ENCODE results near the gene MACROD2. TPM values are rescaled to one million over a fixed set of nuclear protein-coding genes. Genes with fewer than 3 reads are reported as not detected.

Gene MACROD2
- total RNA-seq, 1 experiment from 2014 or later = 1.6 TPM

GRCh38 chr20:15622368-15622767, 1627.1 kb downstream of the MACROD2 start:
- no peak overlapping the region for H3K4ac ChIP-seq (ENCODE audit: low read depth, low read length)
- no peak overlapping the region for H3K14ac ChIP-seq (ENCODE audit: insufficient read depth, low read length)
- H3K18ac ChIP-seq (ENCODE audit: insufficient read length, low read depth, low read length) = no peak overlapping the region
- H3K23me2 ChIP-seq (ENCODE audit: insufficient read length, low read depth, low read length, poor library complexity, severe bottlenecking) = no peaks in the 10 kb centered on the region
- no peaks in the 10 kb centered on the region for H3K79me2 ChIP-seq (ENCODE audit: insufficient read depth, low read length)
- H2BK5ac ChIP-seq (ENCODE audit: insufficient read length, low read length) = no peak overlapping the region
- H3K36me3 Mint-ChIP-seq (ENCODE audit: insufficient read depth in 1 of 3, low read depth in 3 of 3) = peaks cover 0 to 2% (median 0%) of the 10 kb centered on the region in 3 experiments; a peak in 2 of 7 replicates
- H2BK15ac ChIP-seq (ENCODE audit: low read depth, low read length) = no peak overlapping the region
- peaks cover 21 to 27% of the 10 kb centered on the region in 2 experiments for H3K4me1 Mint-ChIP-seq
- H2AK5ac ChIP-seq (ENCODE audit: insufficient read length, low read length) = no peak overlapping the region
- H2AFZ ChIP-seq (ENCODE audit: low read length) = no peak overlapping the region
- no peak overlapping the region for H3K4me2 ChIP-seq (ENCODE audit: insufficient read depth, insufficient read length, low read length)
- H3K23ac ChIP-seq (ENCODE audit: insufficient read length, low read depth, low read length) = no peak overlapping the region
- H2BK120ac ChIP-seq (ENCODE audit: low read depth, low read length, poor library complexity, severe bottlenecking) = no peak overlapping the region
- WGBS (ENCODE audit: extremely low coverage, insufficient read length, low lambda C conversion rate) = no CpG with 5 or more reads among the region's 6 CpGs
- H3K27me3 Mint-ChIP-seq (ENCODE audit: low read depth) = no peaks in the 10 kb centered on the region
- H4K91ac ChIP-seq (ENCODE audit: insufficient read length, low read depth, low read length) = no peak overlapping the region
- H4K8ac ChIP-seq (replicated peaks; ENCODE audit: insufficient read length, low read depth, low read length) = no peak overlapping the region
- no peaks in the 10 kb centered on the region for H3K27me3 ChIP-seq (ENCODE audit: insufficient read depth, low read length)
- DNase-seq = no peak
- H3K56ac ChIP-seq (ENCODE audit: insufficient read length, low read depth, low read length) = no peak overlapping the region
- H3K4me3 Mint-ChIP-seq = no peak overlapping the region
- no peak overlapping the region for H2BK12ac ChIP-seq (ENCODE audit: insufficient read length, low read depth, low read length)
- H2BK20ac ChIP-seq (ENCODE audit: low read depth, low read length, poor library complexity, severe bottlenecking) = no peak overlapping the region
- no peaks in the 10 kb centered on the region; the same call in 1 of the 2 replicates for H3K4me1 ChIP-seq (ENCODE audit: insufficient read depth, low read length)
- H3K9me3 ChIP-seq (ENCODE audit: control insufficient read depth, low read depth, low read length) = no peaks in the 10 kb centered on the region
- no peak overlapping the region for H3K27ac ChIP-seq (ENCODE audit: insufficient read length, low read depth, low read length)
- no peaks in the 10 kb centered on the region for H4K20me1 ChIP-seq (ENCODE audit: control insufficient read depth, insufficient read depth, insufficient read length)
- no peaks in the 10 kb centered on the region for H3K79me1 ChIP-seq (ENCODE audit: insufficient read depth, low read depth, low read length, poor library complexity, severe bottlenecking)
- H3K9ac ChIP-seq (ENCODE audit: extremely low read depth, insufficient read length, low read length) = no peak overlapping the region
- no peak overlapping the region for H3K27ac Mint-ChIP-seq
- no peak for TF ChIP-seq CTCF (conservative IDR thresholded peaks at IDR 0.05)
- H4K5ac ChIP-seq (ENCODE audit: insufficient read length, low read depth, low read length) = no peak overlapping the region
- H3T11ph ChIP-seq (ENCODE audit: low read length) = no peak overlapping the region
- no peaks in the 10 kb centered on the region for H3K9me3 Mint-ChIP-seq

Data from H9 (cell line).